RWPE1 (cell line): ENCODE measurements around the gene RCN2.

Source experiments
- CTCF ChIA-PET: fragments of 350-600 bp; sonication (Branson Sonifier 250); formaldehyde crosslinking; extraction: SDS; loops from one replicate; lab custom pipeline; 2021; lab: Yijun Ruan, JAX
- POLR2A ChIA-PET: fragments of 400-600 bp; formaldehyde crosslinking; extraction: SDS; loops from one replicate; lab custom pipeline; 2020; ENCODE audit warnings: antibody characterized with exemption; ENCODE audit not compliant: low non-redundant PET; lab: Yijun Ruan, JAX
- DNase-seq: peaks from one replicate; pipeline ENCODE4 v3.0.0; 2012; ENCODE audit warnings: low spot score
- H3K27ac ChIP-seq: fragments of 450-650 bp; 2 replicates; pipeline ENCODE4 v1.5.1; 2017
- TF ChIP-seq, protein P1 (sequence below): fragments of 450-650 bp; conservative IDR thresholded peaks from 2 replicates; pipeline ENCODE4 v1.5.1; 2017; ENCODE audit warnings: low read depth, mild to moderate bottlenecking

The RCN2 gene

DNA sequence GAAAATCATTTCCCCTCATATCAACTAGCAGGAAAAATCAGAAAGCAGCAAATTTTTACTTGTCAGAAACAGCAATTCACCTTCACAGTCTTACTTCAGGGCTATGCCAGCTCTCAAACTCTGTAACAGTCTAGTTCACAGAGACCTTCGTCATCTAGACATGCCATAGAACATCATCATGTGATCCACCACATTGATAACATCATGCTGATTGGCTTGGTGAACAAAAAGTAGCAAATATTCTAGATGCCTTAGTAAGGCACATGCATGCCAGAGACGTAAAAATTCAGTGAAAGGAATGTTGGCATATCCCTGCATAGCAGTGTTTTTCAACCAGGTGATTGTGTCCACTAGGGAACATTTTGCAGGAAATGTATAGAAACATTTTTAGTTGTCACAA is 17.8 kb upstream of the RCN2 start:
- H3K27ac ChIP-seq = no peak overlapping the region
- POLR2A ChIA-PET = no interaction called here
- no peak for DNase-seq
- TF ChIP-seq, protein P1, sequence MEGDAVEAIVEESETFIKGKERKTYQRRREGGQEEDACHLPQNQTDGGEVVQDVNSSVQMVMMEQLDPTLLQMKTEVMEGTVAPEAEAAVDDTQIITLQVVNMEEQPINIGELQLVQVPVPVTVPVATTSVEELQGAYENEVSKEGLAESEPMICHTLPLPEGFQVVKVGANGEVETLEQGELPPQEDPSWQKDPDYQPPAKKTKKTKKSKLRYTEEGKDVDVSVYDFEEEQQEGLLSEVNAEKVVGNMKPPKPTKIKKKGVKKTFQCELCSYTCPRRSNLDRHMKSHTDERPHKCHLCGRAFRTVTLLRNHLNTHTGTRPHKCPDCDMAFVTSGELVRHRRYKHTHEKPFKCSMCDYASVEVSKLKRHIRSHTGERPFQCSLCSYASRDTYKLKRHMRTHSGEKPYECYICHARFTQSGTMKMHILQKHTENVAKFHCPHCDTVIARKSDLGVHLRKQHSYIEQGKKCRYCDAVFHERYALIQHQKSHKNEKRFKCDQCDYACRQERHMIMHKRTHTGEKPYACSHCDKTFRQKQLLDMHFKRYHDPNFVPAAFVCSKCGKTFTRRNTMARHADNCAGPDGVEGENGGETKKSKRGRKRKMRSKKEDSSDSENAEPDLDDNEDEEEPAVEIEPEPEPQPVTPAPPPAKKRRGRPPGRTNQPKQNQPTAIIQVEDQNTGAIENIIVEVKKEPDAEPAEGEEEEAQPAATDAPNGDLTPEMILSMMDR = no peak
- CTCF ChIA-PET = no interaction called here

DNA sequence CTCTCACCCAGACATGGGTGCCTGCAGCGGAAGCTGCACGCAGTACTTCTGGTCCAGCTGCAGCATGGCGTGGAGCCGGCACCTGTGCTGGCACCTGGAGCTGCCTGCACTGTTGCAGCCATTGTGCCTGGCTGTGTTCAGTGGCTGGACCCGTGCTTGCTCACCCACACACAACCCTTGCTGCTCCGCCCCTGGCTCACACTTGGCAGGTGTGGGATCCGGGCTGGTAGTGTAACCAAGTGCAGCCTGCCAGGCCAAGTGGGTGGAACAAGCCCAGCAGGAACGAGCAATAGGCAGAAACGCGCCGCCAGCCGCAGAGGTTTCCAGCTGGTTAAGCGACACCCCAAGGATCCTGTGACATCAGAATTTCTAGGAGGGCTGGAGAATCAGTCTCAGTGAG is 15.2 kb upstream of the RCN2 start:
- no peak overlapping the region for H3K27ac ChIP-seq
- DNase-seq = no peak
- ChIA-PET CTCF (interaction anchor here (0.7 kb wide), 1 partner anchor 63 kb away, joined by 5 read pairs; no protein-coding TSS in a partner anchor), POLR2A (no interaction called here)
- TF ChIP-seq, protein P1 = no peak

DNA sequence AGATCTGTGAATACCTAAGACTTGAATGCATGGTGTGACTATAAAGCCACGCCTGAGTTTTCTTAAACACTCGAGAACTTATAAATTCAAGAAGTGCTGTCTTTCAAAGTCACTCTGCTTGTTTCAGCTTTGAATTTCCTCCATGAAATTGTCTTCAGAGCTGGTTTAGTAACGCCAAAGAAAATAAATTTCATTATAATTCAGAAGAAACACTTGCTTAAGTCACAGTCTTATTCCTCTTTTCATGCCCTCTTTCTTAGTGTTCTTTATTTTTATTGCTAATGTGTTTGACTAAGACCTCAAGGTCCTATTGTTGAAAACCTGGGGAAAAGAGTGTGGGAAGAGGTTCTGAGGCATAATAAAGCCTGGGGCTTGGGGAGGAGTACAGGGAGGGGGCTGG is 3.3 kb upstream of the RCN2 start:
- no peak for DNase-seq
- TF ChIP-seq, protein P1 = no peak
- no peak overlapping the region for H3K27ac ChIP-seq
- ChIA-PET CTCF (no interaction called here), POLR2A (no interaction called here)

DNA sequence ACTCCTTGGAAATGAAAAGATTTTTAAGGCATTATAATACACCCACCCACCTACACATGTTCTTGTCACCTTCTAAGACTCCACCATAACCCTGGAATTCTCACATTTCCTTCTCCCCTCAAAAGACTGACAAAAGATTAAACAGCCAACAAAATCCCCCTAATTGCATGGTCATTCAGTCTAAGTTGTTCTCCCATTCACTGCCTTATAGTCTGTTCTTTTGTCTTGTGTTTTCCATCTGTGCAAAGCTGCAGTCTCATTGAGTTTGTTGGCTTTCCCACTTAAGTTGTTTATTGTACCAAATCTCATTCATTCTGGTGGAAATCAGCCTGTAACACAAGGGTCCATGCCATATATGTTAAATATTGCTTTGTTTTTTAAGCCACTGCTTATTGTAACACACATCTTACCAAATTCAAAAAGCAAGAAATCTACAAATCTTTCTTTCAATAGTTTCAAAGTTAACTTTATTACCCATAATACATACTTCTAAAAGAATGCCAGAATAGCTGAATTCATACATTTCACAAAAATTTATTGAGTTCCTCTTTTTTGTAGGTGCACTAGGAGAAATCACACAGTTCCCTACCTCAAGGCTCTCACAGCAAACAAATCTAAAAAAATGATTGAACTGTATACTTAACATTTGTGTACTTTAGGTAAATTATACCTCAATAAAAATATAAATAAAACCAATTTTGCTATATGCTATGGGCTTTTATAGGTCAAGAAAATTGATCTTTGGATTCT is 2.4 kb upstream of the RCN2 start:
- POLR2A ChIA-PET = no interaction called here
- CTCF ChIA-PET = interaction anchor here (0.7 kb wide), 1 partner anchor 232 kb away, joined by 3 read pairs; no protein-coding TSS in a partner anchor

DNA sequence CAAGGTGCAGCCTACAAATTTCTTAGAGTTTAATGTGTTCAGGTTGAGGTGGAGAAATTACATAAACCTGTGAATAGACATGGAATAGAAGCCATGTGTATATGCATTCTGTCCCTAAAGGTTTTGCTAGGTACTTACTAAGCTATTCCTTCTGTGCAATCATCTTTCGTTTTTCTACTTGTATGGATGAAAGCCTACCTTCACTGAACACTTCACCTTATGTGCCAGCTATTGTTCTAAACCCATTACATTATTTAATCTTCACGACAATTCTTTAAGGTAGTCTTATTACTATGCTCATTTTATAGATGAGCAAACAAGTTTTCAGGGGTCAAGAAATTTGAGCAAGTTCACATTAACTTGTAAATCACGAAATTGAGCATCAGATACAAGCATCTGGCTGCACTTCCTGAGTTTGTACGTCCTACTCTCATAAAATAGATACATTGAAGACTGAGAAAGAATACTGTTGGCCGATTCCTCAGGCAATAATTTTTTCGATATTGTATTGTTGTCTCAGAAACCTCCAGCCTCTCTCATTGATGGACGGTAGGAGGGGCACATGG is 635 bp upstream of the RCN2 start:
- ChIA-PET CTCF (interaction anchor here (0.6 to 0.7 kb wide), 2 partner anchors 21 to 57 kb away, joined by 3 to 4 read pairs; no protein-coding TSS in a partner anchor), POLR2A (no interaction called here)
- TF ChIP-seq, protein P1 = no peak
- H3K27ac ChIP-seq = peak overlapping the region; percentile 71
- no peak for DNase-seq

More for the DNA sequence above, 2.4 kb upstream of the RCN2 start:
- DNase-seq = no peak
- TF ChIP-seq, protein P1 = no peak
- H3K27ac ChIP-seq = no peak overlapping the region

DNA sequence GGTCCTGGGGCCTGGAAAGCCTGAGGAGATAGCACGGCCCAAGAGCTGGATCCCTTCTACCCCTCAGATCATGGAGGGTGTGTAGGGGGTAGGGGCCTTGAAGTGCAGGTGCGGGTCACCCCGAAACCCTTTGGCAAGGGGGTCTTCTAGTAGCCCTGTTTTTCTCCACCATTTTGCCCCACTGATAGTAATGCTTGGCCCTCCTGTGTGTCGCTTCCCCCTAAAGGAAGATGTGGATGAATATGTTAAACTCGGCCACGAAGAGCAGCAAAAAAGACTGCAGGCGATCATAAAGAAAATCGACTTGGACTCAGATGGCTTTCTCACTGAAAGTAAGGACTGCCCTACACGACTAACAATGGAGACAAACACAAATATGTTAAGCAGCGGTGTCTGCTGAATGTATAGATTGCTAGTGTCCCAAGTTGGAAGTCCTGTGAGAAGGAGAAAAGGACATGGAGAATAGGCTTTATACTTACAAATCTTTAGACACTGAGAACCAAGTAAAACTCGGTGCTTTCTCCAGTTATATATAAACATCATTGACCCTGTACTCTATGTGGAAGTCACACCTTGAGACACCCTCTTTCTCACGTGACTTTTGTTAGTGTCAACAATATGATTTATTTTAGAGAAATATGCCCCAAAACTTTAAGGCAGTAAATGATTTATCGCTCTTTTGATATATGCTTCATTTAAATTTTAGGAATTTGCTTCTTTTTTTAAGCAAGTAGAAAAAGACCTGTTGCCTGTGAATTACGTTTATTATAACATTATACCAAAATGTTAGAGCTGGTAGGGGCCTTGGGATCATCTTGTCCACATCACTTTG is 802 bp downstream of the RCN2 start:
- TF ChIP-seq, protein P1 = no peak
- peak overlapping the region; percentile 71 for H3K27ac ChIP-seq
- no peak for DNase-seq
- CTCF ChIA-PET = interaction anchor here (0.6 kb wide), 1 partner anchor 91 kb away, joined by 4 read pairs; no protein-coding TSS in a partner anchor
- POLR2A ChIA-PET = no interaction called here
